NCI-H524 (cell line): ENCODE results near the gene BCL10.

Experiments
- DNase-seq, 2 experiments: peaks; one replicate each; lab custom pipeline; 2025; lab: John Stamatoyannopoulos, UW

The BCL10 gene

DNA sequence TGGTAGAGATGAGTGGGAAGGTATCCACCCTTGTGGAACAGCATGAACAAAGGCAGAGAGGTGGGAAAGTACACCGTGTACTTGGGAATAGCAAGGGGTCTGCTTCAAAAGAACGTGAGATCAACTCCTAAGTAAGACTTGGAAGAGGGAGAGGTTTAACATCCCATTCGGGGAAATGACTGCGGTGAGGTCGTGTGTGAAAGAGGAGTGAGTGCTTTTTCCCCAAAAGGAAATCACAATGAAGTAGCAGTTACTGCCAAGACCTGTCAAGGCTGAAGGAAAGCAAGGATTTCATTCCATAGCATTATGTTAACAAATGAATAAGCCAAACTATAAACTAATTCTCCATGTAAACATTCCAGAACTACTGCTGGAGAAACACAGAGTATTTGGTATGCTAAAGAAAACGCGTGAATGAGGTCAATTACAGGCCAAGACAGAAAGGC is 55.7 kb downstream of the BCL10 start:
- no peak for DNase-seq

DNA sequence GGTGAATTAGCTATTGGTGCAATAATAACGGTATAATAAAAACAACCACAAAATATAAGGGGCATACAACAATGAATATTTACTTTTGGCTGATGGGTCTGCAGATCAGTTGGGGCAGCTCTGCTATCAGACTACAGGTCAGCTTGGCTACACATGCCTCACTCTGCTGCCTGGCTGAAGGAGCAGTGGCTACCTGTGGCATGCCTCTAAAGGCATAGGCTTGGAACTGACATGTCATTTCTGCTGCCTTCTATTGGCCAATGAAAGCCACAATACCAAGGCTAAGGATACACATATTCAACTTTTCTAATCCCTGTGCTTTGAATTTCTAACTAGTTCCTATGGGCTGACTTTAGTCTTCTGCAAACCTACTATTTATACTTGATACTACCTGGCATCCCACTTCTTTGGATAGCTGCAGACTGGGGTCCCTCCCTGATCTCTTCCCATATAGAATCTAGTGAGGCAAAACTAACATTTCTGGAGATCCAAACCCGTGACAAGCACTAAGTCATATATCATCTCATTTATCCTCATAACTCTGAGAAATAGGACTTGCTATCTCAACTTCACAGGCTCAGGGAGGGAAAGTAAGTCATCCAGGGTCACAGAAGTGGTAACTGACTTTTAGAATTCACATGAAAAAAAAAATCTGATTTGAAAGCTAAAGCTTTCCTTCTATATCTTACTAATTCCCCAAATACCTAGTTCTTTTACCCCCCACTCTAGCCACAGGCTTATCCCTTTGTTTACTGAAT is 56.4 kb downstream of the BCL10 start:
- no peak for DNase-seq

DNA sequence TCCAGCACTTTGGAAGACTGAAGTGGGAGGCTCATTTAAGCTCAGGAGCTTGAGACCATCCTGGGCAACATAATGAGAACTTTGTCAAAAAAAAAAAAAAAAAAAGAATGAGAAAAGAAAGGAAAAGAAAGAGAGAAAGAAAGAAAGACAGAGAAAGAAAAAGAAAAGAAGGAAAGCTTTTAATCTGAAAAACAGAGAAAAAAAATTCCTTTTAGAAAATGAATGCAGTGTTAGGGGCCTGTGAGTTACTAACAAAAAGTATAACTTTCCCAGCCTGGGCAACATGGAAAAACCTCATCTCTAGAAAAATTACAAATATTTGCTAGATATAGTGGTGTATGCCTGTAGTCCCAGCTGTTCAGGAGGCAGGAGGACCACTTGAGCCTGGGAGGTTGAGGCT is 59.7 kb downstream of the BCL10 start:
- no peak for DNase-seq
